ENCODE measurements around the gene TTC33.

GRCh38 chr5:40796487-40796889 is 40.7 kb upstream of the TTC33 start:
- no peak for TF ChIP-seq CTCF (IDR thresholded peaks at IDR 0.05; ENCODE audit: insufficient read depth, low read length, poor library complexity, severe bottlenecking)
- TF ChIP-seq EZH2phosphoT487 (conservative IDR thresholded peaks at IDR 0.05; ENCODE audit: low read length), result no peak

Data from SU-DHL-6 (cell line).